ENCODE measurements around the gene AP3M1.
"Not testable (repeated sequence)": the region's sequence is repeated elsewhere in the genome, so short reads cannot be mapped to it uniquely, and the experiment has no call there.

The AP3M1 gene, protein sequence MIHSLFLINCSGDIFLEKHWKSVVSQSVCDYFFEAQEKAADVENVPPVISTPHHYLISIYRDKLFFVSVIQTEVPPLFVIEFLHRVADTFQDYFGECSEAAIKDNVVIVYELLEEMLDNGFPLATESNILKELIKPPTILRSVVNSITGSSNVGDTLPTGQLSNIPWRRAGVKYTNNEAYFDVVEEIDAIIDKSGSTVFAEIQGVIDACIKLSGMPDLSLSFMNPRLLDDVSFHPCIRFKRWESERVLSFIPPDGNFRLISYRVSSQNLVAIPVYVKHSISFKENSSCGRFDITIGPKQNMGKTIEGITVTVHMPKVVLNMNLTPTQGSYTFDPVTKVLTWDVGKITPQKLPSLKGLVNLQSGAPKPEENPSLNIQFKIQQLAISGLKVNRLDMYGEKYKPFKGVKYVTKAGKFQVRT

DNA sequence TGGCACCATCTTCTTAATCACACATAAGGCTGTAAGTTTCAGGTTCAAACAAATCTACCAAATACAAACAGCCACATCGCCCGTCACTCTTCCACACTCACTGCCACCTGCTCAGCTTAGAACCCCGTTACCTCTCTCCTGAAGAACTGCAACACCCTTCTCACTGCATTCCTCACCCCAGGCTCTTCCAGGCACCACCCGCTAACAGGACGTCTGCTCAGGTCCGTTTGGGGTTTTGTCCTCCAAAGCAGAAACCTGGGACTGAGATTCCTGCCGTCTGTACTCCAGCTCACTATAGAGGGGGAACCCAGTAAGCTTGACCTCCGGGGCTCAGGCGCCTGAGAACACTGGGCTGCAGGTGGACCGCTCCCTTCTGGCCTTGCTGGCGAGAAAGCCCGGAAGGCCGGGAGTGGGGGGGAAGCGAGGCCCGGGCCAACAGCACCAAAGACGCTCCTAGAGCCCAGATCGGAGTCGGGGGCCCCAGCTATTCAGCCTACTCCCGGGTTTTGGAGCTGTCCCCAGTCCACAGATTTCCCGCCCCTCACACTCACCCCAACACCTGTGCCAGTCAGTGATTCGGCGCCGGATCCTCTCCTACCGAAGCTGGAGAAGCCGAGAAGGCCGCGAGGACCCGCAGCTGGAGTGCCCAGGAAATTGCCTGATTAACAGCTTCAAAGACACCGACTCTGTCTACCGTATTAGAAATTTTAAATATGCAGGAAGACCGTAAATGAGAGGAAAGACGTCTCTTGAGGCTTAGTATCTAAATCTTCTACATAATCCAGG, at the start of gene AP3M1:
TSS of gene AP3M1 (minus strand) at position 625 of the 786 bp plus-strand sequence. CDS start 12,449 bp downstream, outside the sequence.
- no peak for DNase-seq (ENCODE audit: low read depth)

- no peak for DNase-seq (ENCODE audit: low read depth)
These were observed 48.7 kb upstream of the AP3M1 start for GRCh38 chr10:74199315-74199714.

DNA sequence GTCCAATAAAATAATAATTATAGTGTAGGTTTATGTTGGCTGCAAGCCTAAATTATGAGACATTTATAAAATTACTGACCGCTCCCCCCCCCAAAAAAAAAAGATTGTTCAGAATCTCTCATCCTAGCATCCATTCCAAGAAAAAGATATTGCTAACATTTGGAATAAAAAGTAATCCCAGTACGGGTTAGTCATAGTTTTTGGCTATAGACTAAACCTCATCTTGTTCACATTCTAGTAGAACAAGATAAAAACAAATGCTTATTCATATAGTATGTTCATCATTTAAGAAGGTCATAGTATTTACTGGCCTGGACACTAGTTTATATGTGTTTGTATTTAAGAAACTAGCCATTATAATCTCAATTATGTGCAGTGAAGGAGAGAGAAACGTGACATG, 44.4 kb upstream of the AP3M1 start:
- DNase-seq (ENCODE audit: low read depth), result peak; percentile 24

GRCh38 chr10:74194545-74194944, 43.9 kb upstream of the AP3M1 start:
- DNase-seq (ENCODE audit: low read depth), result peak; percentile 34

- peak; percentile 82 for DNase-seq (ENCODE audit: low read depth)
These were observed 39.9 kb upstream of the AP3M1 start for GRCh38 chr10:74190494-74190893.

DNA sequence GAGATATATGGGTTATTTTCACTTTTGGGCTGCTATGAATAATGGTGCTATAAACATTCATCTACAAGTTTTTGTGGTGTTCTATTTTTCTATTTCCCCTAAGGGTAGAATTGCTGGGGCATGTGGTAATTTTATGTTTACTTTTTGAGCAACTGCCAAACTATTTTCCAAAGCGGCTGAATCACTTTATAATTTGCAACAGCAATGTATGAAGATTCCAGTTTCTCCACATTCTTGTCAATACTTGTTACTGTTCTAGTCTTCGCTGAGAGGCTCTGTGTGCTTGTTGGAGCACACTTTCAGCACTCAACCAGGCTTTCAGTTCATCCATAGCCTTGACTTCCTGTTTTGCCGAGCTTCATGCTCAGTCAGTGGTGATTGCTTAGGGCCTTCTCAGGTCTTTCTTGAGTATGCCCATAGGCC, 39.4 kb upstream of the AP3M1 start:
- peak; percentile 98 for DNase-seq (ENCODE audit: low read depth)

- DNase-seq (ENCODE audit: low read depth), result not testable (repeated sequence)
These were observed 38.0 kb upstream of the AP3M1 start for GRCh38 chr10:74188617-74189016.

GRCh38 chr10:74187237-74187636, 36.6 kb upstream of the AP3M1 start:
- DNase-seq (ENCODE audit: low read depth), result peak; percentile 6

DNA sequence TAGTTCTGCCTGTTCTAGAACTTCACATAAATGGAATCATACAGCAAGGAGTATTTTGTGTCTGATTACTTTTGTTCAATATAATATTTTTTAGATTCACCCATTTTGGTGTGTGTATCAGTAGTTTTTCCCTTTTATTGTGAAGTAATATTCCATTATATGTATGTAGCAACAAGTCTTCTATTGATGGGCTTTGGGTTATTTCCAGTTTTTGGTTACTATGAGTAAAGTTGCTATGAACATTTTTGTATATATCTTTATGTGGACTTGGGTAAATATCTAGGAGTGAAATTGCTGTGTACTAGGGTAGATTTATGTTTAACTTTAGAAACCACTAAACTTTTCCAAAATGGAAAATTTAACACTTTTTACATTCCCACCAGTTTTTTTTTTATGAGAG, 36.0 kb upstream of the AP3M1 start:
- DNase-seq (ENCODE audit: low read depth), result peak; percentile 27

- peak; percentile 42 for DNase-seq (ENCODE audit: low read depth)
These were observed 28.6 kb upstream of the AP3M1 start for GRCh38 chr10:74179111-74179710.

- DNase-seq (ENCODE audit: low read depth), result peak; percentile 6
These were observed 27.6 kb upstream of the AP3M1 start for GRCh38 chr10:74178042-74178791.

- peak; percentile 50 for DNase-seq (ENCODE audit: low read depth)
These were observed 26.6 kb upstream of the AP3M1 start for GRCh38 chr10:74177140-74177677.

- peak; percentile 98 for DNase-seq (ENCODE audit: low read depth)
These were observed 25.9 kb upstream of the AP3M1 start for GRCh38 chr10:74176380-74177139.

GRCh38 chr10:74175510-74176379, 25.1 kb upstream of the AP3M1 start:
- DNase-seq (ENCODE audit: low read depth), result no peak

- DNase-seq (ENCODE audit: low read depth), result peak; percentile 22
These were observed 23.9 kb upstream of the AP3M1 start for GRCh38 chr10:74174521-74174920.

- no peak for DNase-seq (ENCODE audit: low read depth)
These were observed 21.0 kb upstream of the AP3M1 start for GRCh38 chr10:74171625-74172024.

DNA sequence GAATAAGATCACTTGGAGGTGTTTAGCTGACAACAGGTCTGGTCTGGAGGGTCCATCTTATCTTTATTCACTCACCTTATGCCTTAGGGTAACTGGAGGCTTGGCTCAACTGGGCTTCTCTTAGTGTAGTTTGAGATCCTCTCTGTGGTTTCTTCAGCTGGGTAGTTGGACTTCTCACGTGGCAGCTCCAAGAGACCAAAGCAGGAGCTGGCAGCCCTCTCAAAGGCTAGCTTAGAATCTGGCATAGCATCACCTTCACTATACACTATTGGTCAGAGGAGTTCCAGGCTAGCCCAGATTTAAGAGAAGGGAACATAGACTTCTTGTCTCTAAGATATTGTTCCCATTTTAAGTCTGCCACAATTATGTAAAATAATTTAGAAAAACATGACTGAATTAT, 16.8 kb upstream of the AP3M1 start:
- DNase-seq (ENCODE audit: low read depth), result no peak

GRCh38 chr10:74165530-74165901, 14.9 kb upstream of the AP3M1 start:
- peak; percentile 45 for DNase-seq (ENCODE audit: low read depth)

- peak; percentile 71 for DNase-seq (ENCODE audit: low read depth)
These were observed 14.3 kb upstream of the AP3M1 start for GRCh38 chr10:74164716-74165529.

Measured in EH (cell line).